Stimulated activated naive CD4-positive, alpha-beta T cell (primary cell): ENCODE data around the gene PRKAG2.
"Not testable (repeated sequence)": the region's sequence is repeated elsewhere in the genome, so short reads cannot be mapped to it uniquely, and the experiment has no call there.

Experiments
- DNase-seq, 6 experiments: peaks; one replicate each; lab custom pipeline; 2025; lab: John Stamatoyannopoulos, UW

Gene PRKAG2

DNA sequence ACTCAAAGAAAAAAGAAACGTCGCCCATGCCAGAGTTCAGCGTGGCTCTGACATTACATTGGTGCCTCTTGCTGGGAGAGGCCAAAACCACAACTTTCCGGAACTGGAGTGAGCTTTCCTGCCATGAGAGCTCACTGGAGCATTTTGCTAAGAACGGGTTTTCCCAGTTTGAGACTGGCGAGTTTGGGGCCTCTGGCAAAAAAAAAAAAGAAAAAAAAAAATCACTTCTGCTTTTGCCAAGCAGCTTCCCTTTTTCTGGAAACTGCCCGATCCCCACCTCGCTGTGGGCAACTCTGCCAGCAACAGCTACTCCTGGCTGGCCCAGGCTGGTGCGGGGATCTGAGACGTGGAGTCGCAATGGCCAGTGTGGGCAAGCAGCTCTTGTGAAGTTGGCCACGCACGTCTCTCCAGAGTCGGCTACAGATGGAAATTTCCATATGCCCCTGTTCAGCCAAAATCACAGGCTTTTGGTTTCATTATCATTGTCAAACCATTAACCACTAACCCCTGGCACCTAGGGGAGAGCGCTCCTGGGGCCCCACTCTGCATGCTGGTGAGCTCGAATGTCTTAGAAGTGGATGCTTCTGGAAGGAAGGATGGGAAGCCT is 25.7 kb downstream of the PRKAG2 start:
- DNase-seq: no peak

DNA sequence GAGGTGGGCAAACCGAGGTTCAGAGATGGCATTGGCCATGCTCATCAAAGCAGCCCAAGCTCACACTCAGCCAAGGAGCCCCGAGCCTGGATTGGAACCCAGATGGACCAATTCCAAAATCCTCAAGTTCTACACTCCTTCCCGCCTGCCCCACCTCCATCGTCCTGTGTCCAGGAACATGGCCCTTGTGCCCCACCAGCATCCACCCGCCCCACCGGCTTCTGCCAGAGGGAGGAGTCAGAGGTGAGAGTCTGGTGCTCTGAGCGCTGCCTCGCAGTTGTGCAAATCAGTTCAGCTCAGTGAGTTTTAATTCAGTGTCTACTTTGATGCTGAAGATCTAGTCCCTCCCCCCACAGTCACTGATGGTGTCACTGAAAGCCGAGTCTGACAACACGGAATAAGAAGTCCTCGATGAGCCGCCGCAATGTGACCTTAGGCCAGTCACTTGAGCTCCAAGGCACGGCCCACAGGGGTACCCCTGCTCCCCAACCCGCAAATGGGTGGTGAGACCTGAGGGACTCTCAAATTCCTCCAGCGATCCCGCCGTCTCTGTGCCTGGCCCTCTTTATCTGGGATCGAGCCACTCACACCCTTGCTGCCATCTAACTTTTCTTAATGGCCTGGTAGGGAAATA is 26.3 kb downstream of the PRKAG2 start:
- DNase-seq: no peak

- DNase-seq: no peak
Measured at GRCh38 chr7:151849879-151850260, 27.0 kb downstream of the PRKAG2 start.

GRCh38 chr7:151849008-151849878 is 27.7 kb downstream of the PRKAG2 start:
- DNase-seq: no peak

DNA sequence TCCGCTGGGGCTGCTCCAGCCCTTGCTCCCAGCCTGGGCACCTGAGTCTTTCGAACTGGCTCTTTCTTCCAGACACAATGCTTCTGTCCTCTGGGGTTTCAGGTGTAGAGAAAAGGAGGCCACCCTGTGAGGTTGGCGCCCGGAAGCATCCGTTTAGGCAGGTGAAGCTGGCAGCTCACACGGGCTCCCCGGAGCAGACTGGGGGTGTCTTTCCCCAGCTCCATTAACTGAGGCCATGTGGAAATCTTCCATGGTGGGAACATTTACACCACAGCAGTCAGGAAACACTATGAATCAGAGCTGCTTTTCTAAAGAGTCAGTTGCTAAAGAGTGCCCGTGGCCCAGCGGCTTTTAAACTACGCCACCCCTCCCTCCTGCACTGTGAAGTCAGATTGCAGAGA is 29.2 kb downstream of the PRKAG2 start:
- DNase-seq: no peak

GRCh38 chr7:151847136-151847535 is 29.8 kb downstream of the PRKAG2 start:
- no peak for DNase-seq

GRCh38 chr7:151845412-151846205 is 31.3 kb downstream of the PRKAG2 start:
- DNase-seq: no peak

DNA sequence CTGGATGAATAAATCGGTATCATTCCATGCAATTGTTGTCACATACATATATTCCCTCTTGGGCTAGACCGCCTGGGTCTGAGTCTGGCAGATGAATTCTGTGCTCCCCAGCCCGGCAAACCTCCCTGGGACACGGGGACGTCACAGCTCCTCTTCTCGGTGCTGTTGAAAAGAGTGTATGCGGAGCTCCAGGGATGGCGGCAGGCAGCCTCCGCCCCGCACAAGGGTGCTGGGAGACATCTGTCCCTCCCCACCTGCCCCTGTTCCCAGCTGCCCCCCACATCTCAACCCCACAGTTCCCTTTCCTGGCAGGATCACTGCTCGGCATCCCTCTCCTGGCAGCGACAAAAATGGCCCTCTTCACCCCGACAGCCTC is 32.1 kb downstream of the PRKAG2 start:
- DNase-seq: no peak

DNA sequence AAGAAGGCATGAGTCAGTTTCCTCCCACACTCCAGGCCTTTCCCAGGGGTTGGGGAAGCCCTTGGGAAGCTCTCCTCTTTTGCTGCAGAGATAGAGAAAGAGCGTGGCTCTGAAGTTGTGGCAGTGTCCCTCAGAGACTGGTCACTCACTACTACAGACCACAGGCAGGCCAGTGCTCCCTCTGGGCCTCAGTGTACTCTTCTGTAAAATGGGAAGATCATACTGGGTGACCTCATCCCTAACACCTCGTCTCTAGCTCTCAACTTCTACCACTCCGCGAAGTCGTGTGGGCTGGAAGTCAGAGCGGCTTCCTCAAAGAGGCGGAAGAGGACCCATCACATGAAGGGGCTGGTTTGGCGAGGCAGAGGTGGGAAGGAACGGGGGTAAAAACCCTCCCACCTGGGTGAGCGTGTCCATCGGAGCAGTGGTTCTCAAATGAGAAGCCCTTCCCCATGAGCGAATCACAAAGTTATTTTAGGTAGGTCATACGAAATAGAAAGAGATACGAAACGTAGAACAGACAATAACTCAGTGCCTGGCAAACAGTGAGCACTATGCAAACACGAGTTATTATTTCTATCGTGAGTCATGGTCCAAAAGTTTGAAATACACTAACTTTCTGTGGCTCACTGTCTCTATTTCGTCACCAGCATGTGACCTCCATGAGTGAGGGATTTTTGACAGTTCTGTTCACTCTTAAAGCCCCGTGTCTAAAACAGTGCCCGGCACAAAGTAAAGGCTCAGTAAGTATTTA is 32.7 kb downstream of the PRKAG2 start:
- DNase-seq: no peak

DNA sequence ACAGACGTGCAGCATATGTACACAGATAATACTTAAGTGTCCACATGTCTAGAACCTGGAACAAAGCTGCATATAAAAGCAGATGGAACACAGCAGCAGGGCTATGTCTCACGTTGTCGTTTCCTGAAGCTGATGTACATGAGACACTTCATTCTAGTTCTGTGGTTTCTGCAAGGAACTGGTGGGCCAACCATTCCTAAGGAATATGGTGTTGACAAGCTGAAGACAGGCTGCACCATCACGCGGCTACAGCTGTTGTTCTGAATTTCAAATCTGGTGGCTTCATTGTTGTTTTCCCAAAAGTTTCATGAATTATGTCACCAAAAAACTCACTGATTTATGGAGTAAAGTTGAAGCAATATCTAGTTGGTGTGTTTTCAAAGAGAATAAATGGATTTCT is 33.7 kb downstream of the PRKAG2 start:
- DNase-seq: no peak

DNA sequence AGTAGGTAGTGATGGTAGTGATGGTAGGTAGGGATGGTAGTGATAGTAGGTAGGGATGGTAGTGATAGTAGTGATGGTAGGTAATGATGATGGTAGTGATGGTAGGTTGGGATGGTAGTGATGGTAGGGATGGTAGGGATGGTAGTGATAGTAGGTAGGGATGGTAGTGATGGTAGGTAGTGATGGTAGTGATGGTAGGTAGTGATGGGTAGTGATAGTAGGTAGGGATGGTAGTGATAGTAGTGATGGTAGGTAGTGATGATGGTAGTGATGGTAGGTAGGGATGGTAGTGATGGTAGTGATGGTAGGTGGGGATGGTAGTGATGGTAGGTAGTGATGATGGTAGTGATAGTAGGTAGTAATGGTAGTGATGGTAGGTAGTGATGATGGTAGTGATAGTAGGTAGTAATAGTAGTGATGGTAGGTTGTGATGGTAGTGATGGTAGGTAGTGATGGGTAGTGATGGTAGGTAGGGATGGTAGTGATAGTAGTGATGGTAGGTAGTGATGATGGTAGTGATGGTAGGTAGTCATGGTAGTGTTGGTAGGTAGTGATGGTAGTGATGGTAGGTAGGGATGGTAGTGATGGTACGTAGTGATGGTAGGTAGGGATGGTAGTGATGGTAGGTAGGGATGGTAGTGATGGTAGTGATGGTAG is 35.4 kb downstream of the PRKAG2 start:
- not testable (repeated sequence) for DNase-seq

DNA sequence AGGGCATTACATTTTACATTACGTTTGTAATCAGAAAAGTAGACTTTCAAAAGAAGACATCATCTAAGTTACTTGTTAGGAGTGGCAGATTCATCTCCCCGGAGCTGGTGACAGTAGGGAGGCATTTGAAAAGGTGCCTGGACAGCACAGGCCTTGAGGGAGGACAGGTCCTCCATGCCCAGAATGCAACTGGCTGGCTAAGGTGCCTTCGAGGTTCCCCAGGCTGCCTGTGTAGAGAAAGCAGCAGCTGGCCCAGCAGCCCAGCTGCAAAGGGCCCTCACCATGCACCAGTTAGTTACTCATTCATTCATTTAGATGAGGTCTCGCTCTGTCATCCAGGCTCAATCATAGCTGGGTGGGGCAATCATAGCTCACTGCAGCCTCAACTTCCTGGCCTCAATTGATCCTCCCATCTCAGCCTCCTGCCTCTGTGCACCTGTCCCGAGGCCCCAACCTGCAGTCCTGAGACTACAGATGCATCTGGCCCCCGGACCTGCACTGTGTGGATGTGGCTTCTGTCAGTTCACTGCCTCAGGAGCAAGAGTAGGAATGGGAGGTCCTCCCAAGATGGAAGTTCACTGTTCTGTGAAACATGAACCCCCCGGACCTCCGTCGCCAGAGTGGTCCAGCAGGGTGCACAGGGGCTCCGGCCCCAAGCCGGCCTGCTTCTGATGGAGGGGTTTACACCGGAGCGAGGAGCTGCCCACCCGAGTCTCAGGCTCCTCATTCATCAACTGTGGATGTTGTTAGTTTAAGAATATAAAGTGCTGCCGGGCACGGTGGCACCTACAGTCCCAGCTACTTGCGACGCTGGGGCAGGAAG is 36.6 kb downstream of the PRKAG2 start:
- no peak for DNase-seq

DNA sequence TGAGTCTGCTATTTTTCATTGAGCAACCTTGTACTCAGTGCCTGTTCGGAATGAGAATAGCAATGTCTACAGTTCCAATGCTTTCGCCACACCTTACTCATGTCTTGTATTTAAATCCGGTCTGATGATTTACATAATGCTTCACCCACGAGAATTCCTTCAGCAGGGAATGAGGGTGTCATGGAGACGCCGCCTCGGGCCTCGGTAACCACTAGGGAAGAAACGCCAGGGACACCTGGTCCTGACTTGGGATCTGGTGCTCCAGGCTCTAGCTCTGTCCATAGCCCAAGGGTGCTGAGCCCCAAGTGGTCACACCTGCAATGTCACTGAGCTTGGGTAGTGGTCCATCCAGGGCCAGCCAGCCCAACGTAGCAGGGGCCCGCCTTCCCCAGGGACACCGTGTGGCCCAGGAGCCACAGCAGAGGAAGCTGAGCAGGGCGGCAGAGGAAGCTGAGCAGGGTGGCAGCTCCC is 37.4 kb downstream of the PRKAG2 start:
- no peak for DNase-seq

GRCh38 chr7:151838861-151839381 is 38.0 kb downstream of the PRKAG2 start:
- peak in 3 of 6 experiments; percentile 10 to 48 (median 11) for DNase-seq

DNA sequence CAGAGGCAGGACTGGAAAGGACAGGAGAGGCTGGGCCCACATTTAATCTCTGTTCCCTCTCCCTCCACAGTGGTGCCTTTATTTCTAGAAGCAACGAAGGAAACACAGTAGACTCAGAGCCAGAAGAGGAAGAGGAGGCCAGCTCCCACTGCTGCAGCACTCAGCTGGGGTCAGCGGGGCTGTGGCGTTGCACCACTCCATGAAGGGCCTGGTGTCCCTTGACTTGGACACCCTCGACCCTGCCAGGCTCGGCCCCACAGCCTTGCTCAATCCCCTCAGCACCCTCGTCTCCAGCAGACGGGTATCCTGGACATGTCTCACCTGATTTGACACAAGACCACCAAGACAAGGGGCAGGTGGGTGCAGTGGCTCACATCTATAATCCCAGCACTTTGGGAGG is 38.8 kb downstream of the PRKAG2 start:
- DNase-seq: no peak

DNA sequence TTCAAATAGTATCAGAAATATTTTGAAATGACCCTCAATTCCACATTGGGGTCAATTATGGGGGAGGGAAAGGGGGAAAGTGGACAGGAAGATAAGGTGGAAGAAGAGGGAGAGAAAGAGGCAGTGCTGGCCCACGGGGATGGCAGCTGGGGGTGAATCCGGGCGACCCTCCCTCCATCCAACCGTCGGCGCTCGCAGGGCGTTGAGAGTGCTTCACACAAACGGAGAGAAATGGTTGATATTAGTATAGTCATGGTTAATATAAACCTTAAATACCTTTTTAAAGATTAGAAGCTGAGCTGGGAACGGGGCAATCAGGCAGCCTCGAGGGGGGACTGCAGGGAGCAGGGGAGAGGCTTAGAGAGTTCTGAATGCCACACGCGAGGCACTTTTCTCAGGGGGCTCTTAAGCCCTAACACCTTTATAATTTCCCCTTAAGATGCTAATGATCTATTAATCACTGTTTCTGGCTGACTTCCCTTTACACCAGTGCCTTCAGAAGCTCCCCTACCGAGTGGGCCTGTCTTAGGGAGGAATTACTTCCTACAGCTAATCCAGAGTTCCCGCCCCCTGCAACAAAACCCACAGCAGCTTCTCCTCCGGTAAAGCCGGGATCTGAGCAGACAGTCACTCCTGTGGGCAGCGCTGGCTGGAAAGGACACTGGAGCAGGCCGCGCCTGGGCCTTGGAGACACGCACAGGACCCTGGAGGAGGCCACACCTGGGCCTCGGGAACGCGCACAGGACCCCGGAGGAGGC is 39.5 kb downstream of the PRKAG2 start:
- no peak for DNase-seq

- no peak for DNase-seq
Measured at GRCh38 chr7:151836927-151837205, 40.0 kb downstream of the PRKAG2 start.

- DNase-seq: no peak
Measured at GRCh38 chr7:151836191-151836926, 40.6 kb downstream of the PRKAG2 start.

- DNase-seq: no peak
Measured at GRCh38 chr7:151835636-151836035, 41.3 kb downstream of the PRKAG2 start.
